ENCODE data around the gene BICRA. TPM values are rescaled to one million over a fixed set of nuclear protein-coding genes. Genes with fewer than 3 reads are reported as not detected.

BICRA gene
- total RNA-seq, 1 experiment from 2014 or later, result 14.4 TPM

- H3K36me3 ChIP-seq (ENCODE audit: low read depth), result no peaks in the 10 kb centered on the region
- H3K27ac ChIP-seq, result no peak overlapping the region
- TF ChIP-seq EZH2 (IDR thresholded peaks at IDR 0.05; ENCODE audit: low read depth), result no peak
- TF ChIP-seq, protein P1, sequence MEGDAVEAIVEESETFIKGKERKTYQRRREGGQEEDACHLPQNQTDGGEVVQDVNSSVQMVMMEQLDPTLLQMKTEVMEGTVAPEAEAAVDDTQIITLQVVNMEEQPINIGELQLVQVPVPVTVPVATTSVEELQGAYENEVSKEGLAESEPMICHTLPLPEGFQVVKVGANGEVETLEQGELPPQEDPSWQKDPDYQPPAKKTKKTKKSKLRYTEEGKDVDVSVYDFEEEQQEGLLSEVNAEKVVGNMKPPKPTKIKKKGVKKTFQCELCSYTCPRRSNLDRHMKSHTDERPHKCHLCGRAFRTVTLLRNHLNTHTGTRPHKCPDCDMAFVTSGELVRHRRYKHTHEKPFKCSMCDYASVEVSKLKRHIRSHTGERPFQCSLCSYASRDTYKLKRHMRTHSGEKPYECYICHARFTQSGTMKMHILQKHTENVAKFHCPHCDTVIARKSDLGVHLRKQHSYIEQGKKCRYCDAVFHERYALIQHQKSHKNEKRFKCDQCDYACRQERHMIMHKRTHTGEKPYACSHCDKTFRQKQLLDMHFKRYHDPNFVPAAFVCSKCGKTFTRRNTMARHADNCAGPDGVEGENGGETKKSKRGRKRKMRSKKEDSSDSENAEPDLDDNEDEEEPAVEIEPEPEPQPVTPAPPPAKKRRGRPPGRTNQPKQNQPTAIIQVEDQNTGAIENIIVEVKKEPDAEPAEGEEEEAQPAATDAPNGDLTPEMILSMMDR (conservative IDR thresholded peaks at IDR 0.05), result no peak
- BruUV-seq (replicated peaks), result no TSS peak
- DNase-seq, result no peak
- no peak overlapping the region for H2AFZ ChIP-seq
- intact Hi-C loops (cut with micrococcal nuclease; ENCODE audit: unreplicated experiment), result no loop called here
- POLR2A ChIA-PET (ENCODE audit: unreplicated experiment), result no interaction called here
- H3K79me2 ChIP-seq (ENCODE audit: low read depth), result peaks cover 55% of the 10 kb centered on the region
- no peak overlapping the region for H3K4me2 ChIP-seq
- CTCF ChIA-PET, result interaction anchor here (0.6 kb wide), 1 partner anchor 289 kb away, joined by 4 read pairs; no protein-coding TSS in a partner anchor
- peaks cover 16% of the 10 kb centered on the region; the same call in 1 of the 2 replicates for H4K20me1 ChIP-seq (ENCODE audit: insufficient read depth)
- no peaks in the 10 kb centered on the region for H3K9me3 ChIP-seq (ENCODE audit: insufficient read depth, low read depth)
- peaks cover 21% of the 10 kb centered on the region for H3K4me1 ChIP-seq (replicated peaks; ENCODE audit: insufficient read depth)
- no peak overlapping the region for H3K4me3 ChIP-seq
- H3K9me2 ChIP-seq (ENCODE audit: insufficient read depth), result no peaks in the 10 kb centered on the region
- no peaks in the 10 kb centered on the region for H3K27me3 ChIP-seq (ENCODE audit: insufficient read depth, low read depth)
- peaks cover 11% of the 10 kb centered on the region for H3F3A ChIP-seq (ENCODE audit: insufficient read depth, low read depth)
Observed at GRCh38 chr19:47637550-47637949, 28.6 kb downstream of the BICRA start.

- BruUV-seq (replicated peaks), result no TSS peak
- Histone ChIP-seq H3K4me1 (replicated peaks; ENCODE audit: insufficient read depth) (peaks cover 26% of the 10 kb centered on the region), H3F3A (ENCODE audit: insufficient read depth, low read depth) (peaks cover 13% of the 10 kb centered on the region), H3K9me3 (ENCODE audit: insufficient read depth, low read depth) (no peaks in the 10 kb centered on the region), H3K9me2 (ENCODE audit: insufficient read depth) (no peaks in the 10 kb centered on the region), H3K27me3 (ENCODE audit: insufficient read depth, low read depth) (no peaks in the 10 kb centered on the region), H3K4me2 (no peak overlapping the region), H3K27ac (no peak overlapping the region), H3K36me3 (ENCODE audit: low read depth) (peaks cover 5% of the 10 kb centered on the region; the same call in 1 of the 2 replicates), H2AFZ (no peak overlapping the region), H4K20me1 (ENCODE audit: insufficient read depth) (no peaks in the 10 kb centered on the region), H3K4me3 (no peak overlapping the region), H3K79me2 (ENCODE audit: low read depth) (peaks cover 57% of the 10 kb centered on the region)
- CTCF ChIA-PET, result no interaction called here
- no peak for DNase-seq
- POLR2A ChIA-PET (ENCODE audit: unreplicated experiment), result no interaction called here
- no peak for TF ChIP-seq EZH2 (IDR thresholded peaks at IDR 0.05; ENCODE audit: low read depth)
- TF ChIP-seq, protein P1 (conservative IDR thresholded peaks at IDR 0.05), result no peak
- intact Hi-C loops (cut with micrococcal nuclease; ENCODE audit: unreplicated experiment), result no loop called here
Observed at GRCh38 chr19:47641891-47642485, 33.1 kb downstream of the BICRA start.

GRCh38 chr19:47643281-47643680, 34.3 kb downstream of the BICRA start:
- Histone ChIP-seq H3K9me3 (ENCODE audit: insufficient read depth, low read depth) (no peaks in the 10 kb centered on the region), H2AFZ (no peak overlapping the region), H3K4me2 (no peak overlapping the region), H3K4me3 (no peak overlapping the region), H3K27me3 (ENCODE audit: insufficient read depth, low read depth) (no peaks in the 10 kb centered on the region), H4K20me1 (ENCODE audit: insufficient read depth) (no peaks in the 10 kb centered on the region), H3K9me2 (ENCODE audit: insufficient read depth) (no peaks in the 10 kb centered on the region), H3F3A (ENCODE audit: insufficient read depth, low read depth) (peaks cover 25% of the 10 kb centered on the region), H3K36me3 (ENCODE audit: low read depth) (peaks cover 5% of the 10 kb centered on the region; the same call in 1 of the 2 replicates), H3K79me2 (ENCODE audit: low read depth) (peaks cover 61% of the 10 kb centered on the region), H3K4me1 (replicated peaks; ENCODE audit: insufficient read depth) (peaks cover 36% of the 10 kb centered on the region), H3K27ac (no peak overlapping the region)
- DNase-seq, result no peak
- no peak for TF ChIP-seq EZH2 (IDR thresholded peaks at IDR 0.05; ENCODE audit: low read depth)
- TF ChIP-seq, protein P1 (conservative IDR thresholded peaks at IDR 0.05), result no peak
- BruUV-seq (replicated peaks), result no TSS peak
- ChIA-PET CTCF (no interaction called here), POLR2A (ENCODE audit: unreplicated experiment) (no interaction called here)
- intact Hi-C loops (cut with micrococcal nuclease; ENCODE audit: unreplicated experiment), result no loop called here
